RWPE2 (cell line): ENCODE measurements around the gene ARHGEF4.

Source experiments
- ATAC-seq: fragments of 200-7000 bp; cut with Tn5 transposase; 3 replicates; pipeline ENCODE4 v1.9.1; 2021; ENCODE audit warnings: low read depth
- DNase-seq: peaks from one replicate; pipeline ENCODE4 v3.0.0-alpha.2; 2020; ENCODE audit warnings: low spot score
- H3K27ac ChIP-seq: fragments of 450-650 bp; 2 replicates; pipeline ENCODE4 v1.5.1; 2017; ENCODE audit warnings: mild to moderate bottlenecking; ENCODE audit not compliant: poor library complexity, severe bottlenecking
- H3K27me3 ChIP-seq: fragments of 250-450 bp; sonication (Bioruptor Pico); 2 replicates; pipeline ENCODE4 v1.5.1; 2021; ENCODE audit warnings: mild to moderate bottlenecking, moderate library complexity; ENCODE audit not compliant: insufficient read depth, poor library complexity, severe bottlenecking
- H3K36me3 ChIP-seq: fragments of 250-450 bp; sonication (Bioruptor Pico); 2 replicates; pipeline ENCODE4 v1.5.1; 2020; ENCODE audit warnings: low read depth, mild to moderate bottlenecking, moderate library complexity
- H3K4me1 ChIP-seq: fragments of 250-450 bp; sonication (Bioruptor Pico); 2 replicates; pipeline ENCODE4 v1.5.1; 2021; ENCODE audit warnings: mild to moderate bottlenecking, moderate library complexity; ENCODE audit not compliant: insufficient read depth, poor library complexity, severe bottlenecking
- H3K4me3 ChIP-seq: fragments of 250-450 bp; sonication (Bioruptor Pico); 2 replicates; pipeline ENCODE4 v1.5.1; 2021; ENCODE audit warnings: mild to moderate bottlenecking, moderate library complexity; ENCODE audit not compliant: severe bottlenecking
- H3K9me3 ChIP-seq: fragments of 250-450 bp; sonication (Bioruptor Pico); 2 replicates; pipeline ENCODE4 v1.5.1; 2021; ENCODE audit warnings: mild to moderate bottlenecking, moderate library complexity; ENCODE audit not compliant: severe bottlenecking
- TF ChIP-seq, protein P1 (sequence below): fragments of 450-650 bp; IDR thresholded peaks from one replicate; pipeline ENCODE4 v1.5.1; 2017; ENCODE audit warnings: mild to moderate bottlenecking, moderate library complexity; ENCODE audit not compliant: poor library complexity, severe bottlenecking

ARHGEF4 gene, protein sequence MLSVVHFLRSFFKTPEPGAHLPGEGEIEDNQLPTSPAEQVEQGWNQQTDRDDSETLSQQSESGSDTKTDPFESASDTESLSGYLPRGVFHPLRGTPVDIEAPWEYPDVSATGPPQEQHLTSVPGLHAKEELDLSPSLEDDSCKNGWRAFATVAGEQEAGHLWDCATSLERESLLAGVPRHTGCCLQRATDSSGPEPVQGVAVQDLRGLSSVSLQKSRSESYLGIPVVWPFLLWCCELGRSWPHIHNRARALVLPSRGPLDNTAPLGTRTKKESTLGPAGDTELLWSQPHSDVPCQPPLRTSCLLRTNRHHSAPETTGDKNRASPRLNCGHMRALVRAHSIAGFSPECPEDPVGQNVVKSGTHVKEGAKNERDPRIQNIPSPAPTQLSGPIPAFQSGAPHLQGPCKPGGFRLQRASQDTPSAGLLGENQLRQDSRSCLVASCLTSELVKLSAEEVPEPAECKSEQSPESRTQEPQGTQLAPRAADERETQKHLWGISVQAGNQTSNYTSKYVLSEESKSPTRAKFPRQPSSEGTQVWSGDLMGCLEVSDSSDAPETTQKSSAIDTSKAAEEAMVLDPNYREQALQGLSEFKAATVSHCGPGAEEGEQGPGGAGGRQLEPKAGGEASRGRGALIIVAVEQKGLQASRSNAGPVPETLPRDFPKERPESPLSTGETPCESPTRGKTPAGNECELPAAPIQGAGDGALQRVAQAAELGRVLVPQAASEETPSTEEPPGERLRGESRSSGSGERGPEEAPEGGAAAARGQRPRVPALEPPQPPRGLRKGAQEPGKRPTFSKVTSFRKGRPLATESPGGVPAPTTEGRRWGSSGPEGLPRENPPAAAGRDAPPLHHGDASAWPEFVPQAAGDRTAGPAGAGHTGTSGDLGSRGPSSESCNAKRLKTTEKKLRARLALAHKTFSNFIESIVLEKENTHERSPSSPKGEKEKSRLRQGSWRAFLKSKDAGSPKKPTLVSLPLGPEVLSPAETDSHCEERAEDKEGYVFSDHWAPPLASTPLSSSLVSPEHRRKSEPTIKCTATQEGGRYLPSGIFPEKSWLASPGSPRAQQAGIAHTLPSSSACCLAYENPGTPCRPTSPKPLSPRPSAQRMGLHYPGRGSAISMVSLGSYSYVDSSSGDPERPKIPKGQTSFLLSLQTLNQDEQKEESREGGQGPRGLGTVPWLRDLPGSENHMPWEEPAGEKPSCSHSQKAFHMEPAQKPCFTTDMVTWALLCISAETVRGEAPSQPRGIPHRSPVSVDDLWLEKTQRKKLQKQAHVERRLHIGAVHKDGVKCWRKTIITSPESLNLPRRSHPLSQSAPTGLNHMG (N-terminal part only)

DNA sequence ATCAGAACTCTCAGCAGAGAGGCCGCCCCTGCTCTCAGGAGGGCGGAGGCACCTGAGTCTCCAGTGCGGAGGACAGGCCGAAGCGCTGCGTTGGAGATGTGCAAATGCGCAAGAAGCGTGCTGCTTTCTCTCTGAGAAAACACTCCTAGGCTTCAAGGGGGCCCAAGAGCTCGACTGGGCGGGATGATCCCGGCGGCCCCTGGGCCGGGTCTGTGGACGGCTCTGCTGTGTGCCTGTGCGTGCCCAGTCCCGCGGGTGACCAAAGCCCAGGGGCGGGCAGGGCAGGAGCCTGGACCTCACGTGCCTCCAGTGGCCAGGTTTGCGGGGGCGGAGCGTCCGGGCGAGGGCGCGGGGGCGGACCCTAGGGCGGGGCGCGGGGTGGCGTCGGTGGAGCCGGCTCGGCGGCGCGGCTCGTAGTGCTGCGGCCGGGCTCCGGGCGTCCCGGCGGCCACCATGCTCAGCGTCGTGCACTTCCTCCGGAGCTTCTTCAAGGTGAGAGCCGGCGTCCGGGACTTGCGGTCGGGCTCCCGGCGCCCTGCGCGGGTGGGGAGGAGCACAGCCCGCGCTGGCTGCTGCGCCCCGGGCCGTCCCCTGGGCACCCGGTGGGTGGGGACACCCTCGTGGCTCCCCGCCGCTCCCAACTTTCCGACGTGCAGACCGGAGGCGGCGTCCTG is at the start of gene ARHGEF4:
Gene ARHGEF4 (plus strand): TSS at position 414 of the 674 bp plus-strand sequence. CDS start 40 bp downstream, at position 454.
- Histone ChIP-seq H3K4me3 (peak within 1 kb of the TSS; percentile 77), H3K27ac (peak within 1 kb of the TSS; percentile 49), H3K27me3 (no peaks in the 10 kb centered on the region), H3K36me3 (no peaks in the 10 kb centered on the region; the same call in 1 of the 2 replicates), H3K4me1 (peaks cover 3% of the 10 kb centered on the region), H3K9me3 (no peaks in the 10 kb centered on the region)
- DNase-seq (no peak), ATAC-seq (peak; percentile 78)
- TF ChIP-seq, protein P1, sequence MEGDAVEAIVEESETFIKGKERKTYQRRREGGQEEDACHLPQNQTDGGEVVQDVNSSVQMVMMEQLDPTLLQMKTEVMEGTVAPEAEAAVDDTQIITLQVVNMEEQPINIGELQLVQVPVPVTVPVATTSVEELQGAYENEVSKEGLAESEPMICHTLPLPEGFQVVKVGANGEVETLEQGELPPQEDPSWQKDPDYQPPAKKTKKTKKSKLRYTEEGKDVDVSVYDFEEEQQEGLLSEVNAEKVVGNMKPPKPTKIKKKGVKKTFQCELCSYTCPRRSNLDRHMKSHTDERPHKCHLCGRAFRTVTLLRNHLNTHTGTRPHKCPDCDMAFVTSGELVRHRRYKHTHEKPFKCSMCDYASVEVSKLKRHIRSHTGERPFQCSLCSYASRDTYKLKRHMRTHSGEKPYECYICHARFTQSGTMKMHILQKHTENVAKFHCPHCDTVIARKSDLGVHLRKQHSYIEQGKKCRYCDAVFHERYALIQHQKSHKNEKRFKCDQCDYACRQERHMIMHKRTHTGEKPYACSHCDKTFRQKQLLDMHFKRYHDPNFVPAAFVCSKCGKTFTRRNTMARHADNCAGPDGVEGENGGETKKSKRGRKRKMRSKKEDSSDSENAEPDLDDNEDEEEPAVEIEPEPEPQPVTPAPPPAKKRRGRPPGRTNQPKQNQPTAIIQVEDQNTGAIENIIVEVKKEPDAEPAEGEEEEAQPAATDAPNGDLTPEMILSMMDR = no peak

DNA sequence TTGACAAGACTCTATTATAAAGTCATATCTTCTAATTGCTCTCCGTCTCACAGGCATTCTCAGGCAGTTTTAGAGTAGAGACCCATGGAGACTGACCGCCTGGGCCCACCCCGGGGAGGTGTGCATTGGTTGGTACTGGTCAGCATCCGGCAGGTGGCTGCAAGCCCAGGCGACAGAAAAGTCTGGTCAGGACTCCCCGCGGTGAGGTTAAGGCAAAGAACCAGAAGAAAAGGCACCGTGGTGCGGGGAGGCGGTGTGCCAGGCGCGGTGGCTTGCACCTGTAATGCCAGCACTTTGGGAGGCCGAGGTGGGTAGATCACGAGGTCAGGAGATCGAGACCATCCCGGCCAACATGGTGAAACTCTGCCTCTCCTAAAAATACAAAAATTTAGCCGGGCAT is 48.9 kb upstream of the ARHGEF4 start:
- TF ChIP-seq, protein P1 = no peak
- H3K4me3 ChIP-seq = no peak overlapping the region
- no peak for DNase-seq

DNA sequence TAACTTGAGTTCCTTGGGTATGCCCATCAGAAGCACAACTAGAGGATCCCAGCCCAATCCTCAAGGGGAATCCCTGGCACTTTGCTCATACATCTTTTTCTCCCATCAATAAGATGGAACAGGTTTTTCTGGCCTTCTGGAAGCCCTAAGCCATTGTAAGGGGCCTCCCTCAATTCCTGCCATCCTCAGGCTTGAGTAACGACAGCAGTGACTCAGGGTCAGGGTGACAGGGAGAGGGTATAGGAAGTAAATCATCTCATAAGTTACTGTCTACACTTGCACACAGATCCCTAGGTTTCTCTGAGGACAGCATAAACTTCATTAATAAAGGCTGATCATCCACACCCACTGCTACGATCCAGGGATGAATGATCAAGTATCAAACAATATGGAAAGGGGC is 46.4 kb upstream of the ARHGEF4 start:
- H3K27me3 ChIP-seq = no peaks in the 10 kb centered on the region
- TF ChIP-seq, protein P1 = no peak
- no peaks in the 10 kb centered on the region for H3K4me1 ChIP-seq
- H3K36me3 ChIP-seq = no peaks in the 10 kb centered on the region
- no peak overlapping the region for H3K27ac ChIP-seq
- DNase-seq = no peak
- H3K4me3 ChIP-seq = no peak overlapping the region
- ATAC-seq = peak; percentile 10; the same call in 1 of the 3 replicates
- no peaks in the 10 kb centered on the region for H3K9me3 ChIP-seq

More for the DNA sequence above, 48.9 kb upstream of the ARHGEF4 start:
- ATAC-seq = no peak
- Histone ChIP-seq H3K27me3 (no peaks in the 10 kb centered on the region), H3K27ac (no peak overlapping the region), H3K4me1 (no peaks in the 10 kb centered on the region), H3K36me3 (no peaks in the 10 kb centered on the region), H3K9me3 (no peaks in the 10 kb centered on the region)

DNA sequence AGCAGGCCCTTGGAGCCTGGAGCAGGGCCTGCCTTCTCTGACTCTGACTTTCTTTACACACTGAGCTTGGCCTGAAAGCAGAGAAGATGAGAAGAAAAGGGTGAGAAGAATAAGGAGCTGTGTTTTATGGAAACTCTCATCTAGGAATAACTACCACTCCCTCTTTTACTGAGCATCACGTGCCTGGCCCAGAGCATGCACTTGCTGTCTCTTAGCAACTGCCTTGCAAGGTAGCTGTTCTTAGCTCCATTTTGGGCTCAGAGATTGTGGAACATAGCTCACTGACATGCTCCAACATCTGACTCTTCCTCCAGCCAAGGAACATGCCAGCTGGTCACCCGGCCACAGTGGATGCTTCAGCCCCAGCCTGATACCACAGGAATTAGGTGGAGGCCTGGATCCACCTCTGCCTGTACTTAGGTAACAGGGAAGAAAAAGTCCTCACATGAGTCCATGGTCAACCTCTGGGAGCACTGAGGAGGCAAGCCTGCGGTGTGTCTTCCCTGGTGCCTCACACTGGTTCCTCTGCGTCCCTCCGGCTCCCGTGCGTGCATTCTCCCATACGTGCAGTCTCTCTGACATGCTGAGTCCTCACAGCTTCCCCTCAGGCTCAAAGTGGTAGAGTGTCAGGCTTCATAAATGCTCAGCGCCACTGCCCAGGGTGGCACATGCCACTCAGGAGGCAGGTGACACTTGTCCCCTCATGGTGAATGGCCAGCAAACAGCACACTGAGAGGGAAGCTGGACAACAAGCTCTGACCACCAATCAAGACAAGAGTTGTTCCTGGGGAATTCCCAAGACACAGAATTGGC is 45.7 kb upstream of the ARHGEF4 start:
- no peak for ATAC-seq
- H3K9me3 ChIP-seq = no peaks in the 10 kb centered on the region

More for the DNA sequence above, 45.7 kb upstream of the ARHGEF4 start:
- TF ChIP-seq, protein P1 = no peak
- H3K36me3 ChIP-seq = no peaks in the 10 kb centered on the region
- no peaks in the 10 kb centered on the region for H3K4me1 ChIP-seq
- H3K27me3 ChIP-seq = no peaks in the 10 kb centered on the region
- no peak for DNase-seq
- H3K4me3 ChIP-seq = no peak overlapping the region
- no peak overlapping the region for H3K27ac ChIP-seq
